Transverse colon (tissue), 4 donors: ENCODE measurements around the gene SFMBT1.

Experiments used
- CTCF ChIP-seq, 5 experiments: fragments of 200-600 bp in 3 of 5; fragments of 450-650 bp in 2 of 5; sonication (generic) in 3 of 5; IDR thresholded peaks; 1 replicate in 2 of 5; 2 replicates in 3 of 5; pipeline ENCODE4 v1.5.1; 2016 to 2017; ENCODE audit warnings: antibody characterized with exemption in 5 of 5, inconsistent platforms in 3 of 5, mild to moderate bottlenecking in 2 of 5, moderate library complexity in 1 of 5
- EP300 ChIP-seq: sonication (generic); formaldehyde crosslinking; IDR thresholded peaks from one replicate; pipeline ENCODE4 v1.6.1; 2017; ENCODE audit warnings: antibody characterized with exemption, low read depth
- POLR2AphosphoS5 ChIP-seq, 3 donors: sonication (generic); formaldehyde crosslinking; IDR thresholded peaks; one replicate each; pipeline ENCODE4 v1.6.1; 2016; ENCODE audit warnings: antibody characterized with exemption in 3 of 3

GRCh38 chr3:52866427-52866826 is 179.4 kb downstream of the SFMBT1 start:
- TF ChIP-seq CTCF (IDR thresholded peaks at IDR 0.05) (no peak), EP300 (no peak), POLR2AphosphoS5 (IDR thresholded peaks at IDR 0.05) (no peak)
